Muscle layer of duodenum (tissue), 2 donors: ENCODE results near the gene THBS3.
"Not testable (repeated sequence)": the region's sequence is repeated elsewhere in the genome, so short reads cannot be mapped to it uniquely, and the experiment has no call there.

ENCODE experiments used
- H3K27ac ChIP-seq: one replicate; pipeline ENCODE4 v1.7.0; 2013; ENCODE audit warnings: mild to moderate bottlenecking, low read length
- H3K27me3 ChIP-seq: one replicate; pipeline ENCODE4 v1.7.0; 2013; ENCODE audit warnings: low read depth, mild to moderate bottlenecking, control low read depth, low read length
- H3K36me3 ChIP-seq, 2 donors: one replicate each; pipeline ENCODE4 v1.7.0; 2013; ENCODE audit warnings: low read length in 2 of 2, control low read depth in 1 of 2, mild to moderate bottlenecking in 1 of 2; ENCODE audit not compliant: insufficient read depth in 2 of 2, control insufficient read depth in 1 of 2
- H3K4me1 ChIP-seq, 2 donors: one replicate each; pipeline ENCODE4 v1.7.0; 2013; ENCODE audit warnings: low read length in 2 of 2, mild to moderate bottlenecking in 2 of 2, control low read depth in 1 of 2, moderate library complexity in 1 of 2; ENCODE audit not compliant: insufficient read depth in 2 of 2, control insufficient read depth in 1 of 2
- H3K4me3 ChIP-seq, 2 donors: one replicate each; pipeline ENCODE4 v1.7.0; 2013; ENCODE audit warnings: low read length in 2 of 2, low read depth in 1 of 2, mild to moderate bottlenecking in 1 of 2
- H3K9me3 ChIP-seq, 2 donors: one replicate each; pipeline ENCODE4 v1.7.0; 2013; ENCODE audit warnings: low read length in 2 of 2, control low read depth in 1 of 2, mild to moderate bottlenecking in 1 of 2; ENCODE audit not compliant: control insufficient read depth in 1 of 2
- donor health status: healthy.

THBS3 gene

GRCh38 chr1:155168456-155169210, 39.1 kb downstream of the THBS3 start:
- no peaks in the 10 kb centered on the region for H3K27me3 ChIP-seq
- H3K27ac ChIP-seq: no peak overlapping the region
- H3K9me3 ChIP-seq: no peaks in the 10 kb centered on the region
- peaks cover 17 to 26% of the 10 kb centered on the region in 2 donors for H3K36me3 ChIP-seq
- peaks cover 5 to 31% of the 10 kb centered on the region in 2 donors for H3K4me1 ChIP-seq
- H3K4me3 ChIP-seq: no peak overlapping the region

DNA sequence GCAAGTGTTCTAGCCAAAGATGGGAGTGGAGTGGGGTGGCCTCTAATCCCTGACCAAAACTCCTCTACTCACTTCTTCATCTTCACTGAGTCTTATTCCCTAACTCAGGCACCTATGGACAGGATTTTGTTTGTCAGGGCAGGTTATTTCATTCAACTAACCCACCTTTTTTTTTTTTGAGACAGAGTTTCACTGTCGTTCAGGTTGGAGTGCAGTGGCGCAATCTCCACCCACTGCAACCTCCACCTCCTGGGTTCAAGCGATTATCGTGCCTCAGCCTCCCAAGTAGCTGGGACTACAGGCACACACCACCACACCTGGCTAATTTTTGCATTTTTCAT, 39.6 kb downstream of the THBS3 start:
- Histone ChIP-seq H3K36me3 (peaks cover 17 to 26% of the 10 kb centered on the region in 2 donors), H3K4me1 (peaks cover 5 to 27% of the 10 kb centered on the region in 2 donors)
- H3K9me3 ChIP-seq, H3K4me3 ChIP-seq, H3K27me3 ChIP-seq, H3K27ac ChIP-seq: not testable (repeated sequence)

DNA sequence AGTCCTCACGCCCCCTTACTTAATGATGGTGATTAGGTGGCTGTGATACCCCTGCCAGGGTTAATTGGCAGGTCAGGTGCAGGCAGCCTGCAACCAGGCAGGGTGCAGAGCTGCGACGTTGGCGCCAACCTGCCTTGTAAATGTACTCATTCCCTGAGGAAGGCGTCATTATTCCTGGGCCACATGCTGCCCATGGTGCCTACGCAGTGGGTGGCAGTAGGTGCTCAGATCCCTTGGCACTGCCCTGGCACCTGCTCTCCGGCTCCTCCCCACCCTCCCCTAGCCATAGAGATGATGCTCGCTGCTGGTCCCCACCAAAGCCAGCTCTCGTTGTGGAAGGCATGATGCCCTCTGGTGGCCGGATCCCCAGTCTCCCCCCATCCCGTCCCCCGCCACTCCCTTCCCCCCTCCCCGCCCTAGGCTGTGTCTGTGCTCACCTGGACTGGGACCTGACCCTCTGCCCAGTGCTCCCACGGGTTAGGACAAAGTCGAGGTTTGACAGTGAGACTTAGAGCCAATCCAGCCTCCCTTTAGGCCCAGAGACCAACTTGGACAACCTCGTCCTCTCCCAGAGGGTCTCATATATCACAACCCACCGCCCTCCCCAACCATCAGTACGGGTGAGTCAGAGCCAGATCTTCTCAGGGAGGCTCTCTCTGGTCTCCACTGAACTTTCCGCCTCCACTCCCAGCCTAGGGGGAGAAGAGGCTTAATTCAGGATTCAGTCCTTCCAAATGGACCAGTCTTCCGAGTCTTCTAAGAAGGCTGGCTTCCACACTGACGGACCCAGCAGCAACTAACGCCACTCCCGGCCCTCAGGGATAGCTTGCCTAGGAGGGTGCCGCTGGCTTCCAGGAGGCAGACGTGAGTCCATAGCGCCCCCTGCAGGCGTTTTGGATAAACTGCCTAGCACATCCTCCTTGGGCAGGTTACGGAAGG, 40.3 kb downstream of the THBS3 start:
- Histone ChIP-seq H3K36me3 (peaks cover 17 to 26% of the 10 kb centered on the region in 2 donors), H3K27me3 (no peaks in the 10 kb centered on the region), H3K9me3 (no peaks in the 10 kb centered on the region), H3K4me3 (peak overlapping the region; percentile 31 to 40), H3K4me1 (peaks cover 5 to 24% of the 10 kb centered on the region in 2 donors), H3K27ac (no peak overlapping the region)

GRCh38 chr1:155166471-155167165, 41.1 kb downstream of the THBS3 start:
- peaks cover 17 to 26% of the 10 kb centered on the region in 2 donors for H3K36me3 ChIP-seq
- H3K27me3 ChIP-seq: no peaks in the 10 kb centered on the region
- H3K4me3 ChIP-seq: peak overlapping the region in 1 of 2 donors; percentile 40
- no peaks in the 10 kb centered on the region for H3K9me3 ChIP-seq
- H3K4me1 ChIP-seq: peaks cover 5 to 16% of the 10 kb centered on the region in 2 donors
- no peak overlapping the region for H3K27ac ChIP-seq

- Histone ChIP-seq H3K4me1 (peaks cover 5 to 15% of the 10 kb centered on the region in 2 donors), H3K36me3 (peaks cover 17 to 24% of the 10 kb centered on the region in 2 donors), H3K27ac (no peak overlapping the region), H3K4me3 (no peak overlapping the region), H3K27me3 (no peaks in the 10 kb centered on the region), H3K9me3 (no peaks in the 10 kb centered on the region)
Measured at GRCh38 chr1:155166051-155166470, 41.6 kb downstream of the THBS3 start.

GRCh38 chr1:155164625-155165024, 43.1 kb downstream of the THBS3 start:
- H3K4me1 ChIP-seq: peaks cover 5 to 15% of the 10 kb centered on the region in 2 donors
- H3K27me3 ChIP-seq, H3K27ac ChIP-seq, H3K9me3 ChIP-seq, H3K4me3 ChIP-seq: not testable (repeated sequence)
- H3K36me3 ChIP-seq: peaks cover 10 to 12% of the 10 kb centered on the region in 2 donors

- H3K9me3 ChIP-seq, H3K27ac ChIP-seq, H3K4me3 ChIP-seq, H3K27me3 ChIP-seq, H3K36me3 ChIP-seq: not testable (repeated sequence)
- H3K4me1 ChIP-seq: peaks cover 5 to 15% of the 10 kb centered on the region in 2 donors
Measured at GRCh38 chr1:155163785-155164184, 43.9 kb downstream of the THBS3 start.

DNA sequence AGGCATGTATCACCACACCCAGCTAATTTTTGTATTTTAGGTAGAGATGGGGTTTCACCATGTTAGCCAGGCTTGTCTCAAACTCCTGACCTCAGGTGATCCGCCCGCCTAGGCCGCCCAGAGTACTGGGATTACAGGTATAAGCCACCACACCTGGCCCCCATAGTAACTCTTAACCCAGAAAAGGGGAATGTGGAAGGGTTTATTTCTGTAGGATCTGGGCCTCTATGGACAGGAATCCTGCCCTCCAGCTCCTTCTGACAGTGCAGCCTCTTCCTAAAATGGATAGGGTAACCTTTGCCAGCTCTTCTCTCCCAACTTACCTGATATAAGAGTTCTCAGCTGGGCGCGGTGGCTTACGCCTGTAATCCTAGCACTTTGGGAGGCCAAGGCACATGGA, 45.1 kb downstream of the THBS3 start:
- H3K27me3 ChIP-seq: not testable (repeated sequence)

GRCh38 chr1:155160128-155160527, 47.6 kb downstream of the THBS3 start:
- no peaks in the 10 kb centered on the region for H3K4me1 ChIP-seq
- no peaks in the 10 kb centered on the region for H3K27me3 ChIP-seq
- no peaks in the 10 kb centered on the region for H3K9me3 ChIP-seq
- H3K4me3 ChIP-seq: no peak overlapping the region
- no peak overlapping the region for H3K27ac ChIP-seq
- no peaks in the 10 kb centered on the region for H3K36me3 ChIP-seq

More for the DNA sequence above, 45.1 kb downstream of the THBS3 start:
- not testable (repeated sequence) for H3K36me3 ChIP-seq, H3K9me3 ChIP-seq, H3K4me1 ChIP-seq, H3K4me3 ChIP-seq, H3K27ac ChIP-seq

DNA sequence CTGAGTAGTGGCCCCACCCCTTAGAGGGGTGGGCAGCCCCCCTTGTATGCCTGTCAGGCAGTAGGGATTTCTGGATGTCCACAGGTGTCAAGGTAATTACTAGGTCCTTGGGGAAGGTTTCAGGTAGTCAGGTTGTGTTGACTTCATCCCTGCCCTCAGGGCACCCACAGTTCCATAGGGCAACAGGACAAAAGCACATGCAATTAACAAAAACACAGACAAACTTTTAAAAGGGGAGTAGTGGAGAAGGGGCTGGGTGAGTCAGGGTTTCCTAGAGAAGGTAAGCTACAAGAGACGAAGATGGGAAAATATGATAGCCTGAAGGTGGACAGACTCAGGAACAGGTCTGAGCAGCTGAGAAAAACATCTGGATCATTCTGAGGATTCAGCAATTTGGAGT, 48.7 kb downstream of the THBS3 start:
- Histone ChIP-seq H3K9me3 (no peaks in the 10 kb centered on the region), H3K4me1 (no peaks in the 10 kb centered on the region), H3K27me3 (no peaks in the 10 kb centered on the region), H3K27ac (no peak overlapping the region), H3K4me3 (no peak overlapping the region), H3K36me3 (no peaks in the 10 kb centered on the region)

DNA sequence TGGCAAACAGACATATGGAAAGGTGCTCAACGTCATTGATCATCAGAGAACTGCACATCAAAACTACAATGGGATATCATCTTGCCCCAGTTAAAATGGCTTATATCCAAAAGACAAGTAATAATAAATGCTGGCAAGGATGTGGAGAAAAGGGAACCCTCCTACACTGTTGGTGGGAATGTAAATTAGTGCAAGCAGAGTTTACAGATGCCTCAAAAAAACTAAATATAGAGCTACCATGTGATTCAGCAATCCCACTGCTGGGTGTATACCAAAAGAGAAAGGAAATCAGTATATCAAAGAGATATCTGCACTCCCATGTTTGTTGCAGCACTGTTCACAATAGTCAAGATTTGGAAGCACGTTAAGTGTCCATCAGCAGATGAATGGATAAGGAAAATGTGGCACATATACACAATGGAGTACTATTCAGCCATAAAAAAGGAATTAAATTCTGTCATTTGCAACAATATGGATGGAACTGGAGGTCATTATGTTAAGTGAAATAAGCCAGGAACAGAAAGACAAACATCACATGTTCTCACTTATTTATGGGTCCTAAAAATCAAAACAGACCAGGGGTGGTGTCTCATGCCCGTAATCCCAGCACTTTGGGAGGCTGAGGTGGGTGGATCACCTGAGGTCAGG, 51.6 kb downstream of the THBS3 start:
- H3K4me3 ChIP-seq, H3K9me3 ChIP-seq, H3K36me3 ChIP-seq, H3K4me1 ChIP-seq, H3K27ac ChIP-seq, H3K27me3 ChIP-seq: not testable (repeated sequence)
